HG02973 (cell line): Measurements from ENCODE around the gene KRTAP4-9.
"Not testable (repeated sequence)": the region's sequence is repeated elsewhere in the genome, so short reads cannot be mapped to it uniquely, and the experiment has no call there.

Source experiments
- ATAC-seq: cut with Tn5 transposase; IDR thresholded peaks from one replicate; pipeline ENCODE4 v1.9.1; 2021; ENCODE audit warnings: moderate library complexity; ENCODE audit not compliant: unreplicated experiment

The KRTAP4-9 gene

GRCh38 chr17:41105347-41105746, at the start of gene KRTAP4-9:
Gene KRTAP4-9 (plus strand): TSS chr17:41105389. CDS start chr17:41105389, 0 bp downstream.
- ATAC-seq: not testable (repeated sequence)

GRCh38 chr17:41057547-41057946, 47.6 kb upstream of the KRTAP4-9 start:
- ATAC-seq: no peak

DNA sequence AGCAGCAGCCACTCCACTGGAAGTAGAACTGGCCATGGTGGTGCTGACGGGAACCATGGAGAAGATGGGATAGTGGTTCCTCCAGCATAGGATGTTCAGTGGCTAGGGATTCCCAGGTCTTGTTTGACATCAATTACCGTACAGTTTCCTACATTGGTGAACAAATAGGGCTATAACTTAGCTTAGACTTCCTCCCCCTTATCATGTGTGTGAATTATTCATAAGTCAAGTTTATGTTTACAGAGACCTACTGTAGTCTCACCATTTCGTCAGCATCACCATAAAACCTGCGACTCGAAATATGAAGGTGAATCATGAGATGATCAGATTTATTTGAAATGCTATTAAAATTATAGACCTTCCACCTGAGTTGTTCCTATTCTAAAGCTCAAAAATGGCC, 46.4 kb upstream of the KRTAP4-9 start:
- no peak for ATAC-seq

GRCh38 chr17:41059276-41060051, 45.7 kb upstream of the KRTAP4-9 start:
- not testable (repeated sequence) for ATAC-seq

DNA sequence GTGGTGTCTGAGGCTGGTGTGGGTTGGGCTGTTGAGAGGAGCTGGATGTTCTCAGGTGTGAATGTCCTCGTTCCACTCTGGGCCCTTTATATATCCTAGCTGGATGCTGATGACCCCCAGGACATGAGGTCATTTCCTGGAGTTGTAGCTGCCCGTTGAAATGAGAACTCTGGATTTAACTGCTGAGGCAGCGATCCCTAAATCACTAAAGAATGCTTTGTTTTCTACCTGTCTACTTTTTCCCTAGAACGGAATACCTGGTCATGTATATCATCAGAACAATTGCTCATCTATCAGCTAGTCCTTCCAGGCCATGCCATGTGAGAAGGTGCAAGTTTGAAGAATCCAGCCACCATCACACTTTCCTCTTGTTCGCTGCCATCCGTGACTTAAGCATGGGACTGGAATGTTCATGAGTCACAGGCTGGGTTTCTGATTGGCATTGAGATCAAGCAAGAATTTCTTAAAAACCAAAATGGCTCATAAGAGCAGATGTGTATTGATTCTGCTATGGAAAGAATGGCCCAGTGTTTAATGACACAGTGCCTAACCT, 45.1 kb upstream of the KRTAP4-9 start, which contains the start of gene KRTAP2-3:
KRTAP2-3 (minus strand) TSS at position 63 of the 553 bp plus-strand sequence. CDS start 64 bp downstream, outside the sequence.
- no peak for ATAC-seq

- no peak for ATAC-seq
These were observed 43.2 kb upstream of the KRTAP4-9 start for GRCh38 chr17:41061964-41062363.

DNA sequence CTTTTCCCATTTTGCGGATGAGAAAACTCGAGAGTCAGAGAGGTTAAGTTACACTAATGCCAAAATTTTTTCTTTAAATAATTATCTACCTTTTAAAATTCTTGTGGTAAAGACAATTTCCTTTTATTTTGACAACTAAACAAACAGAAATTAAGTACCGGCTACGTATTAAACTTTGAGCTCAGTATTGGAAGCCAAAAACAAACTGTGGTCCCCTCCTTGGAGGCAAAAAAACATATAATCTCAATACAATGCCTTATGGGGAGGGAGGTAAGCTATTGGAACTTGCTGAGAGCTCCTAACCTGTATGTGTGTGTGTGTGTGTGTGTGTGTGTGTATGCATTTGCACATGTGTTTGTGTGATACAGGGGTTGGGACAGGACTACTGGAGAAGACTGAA, 41.7 kb upstream of the KRTAP4-9 start:
- ATAC-seq: no peak

GRCh38 chr17:41064301-41064700, 40.9 kb upstream of the KRTAP4-9 start:
- ATAC-seq: no peak

DNA sequence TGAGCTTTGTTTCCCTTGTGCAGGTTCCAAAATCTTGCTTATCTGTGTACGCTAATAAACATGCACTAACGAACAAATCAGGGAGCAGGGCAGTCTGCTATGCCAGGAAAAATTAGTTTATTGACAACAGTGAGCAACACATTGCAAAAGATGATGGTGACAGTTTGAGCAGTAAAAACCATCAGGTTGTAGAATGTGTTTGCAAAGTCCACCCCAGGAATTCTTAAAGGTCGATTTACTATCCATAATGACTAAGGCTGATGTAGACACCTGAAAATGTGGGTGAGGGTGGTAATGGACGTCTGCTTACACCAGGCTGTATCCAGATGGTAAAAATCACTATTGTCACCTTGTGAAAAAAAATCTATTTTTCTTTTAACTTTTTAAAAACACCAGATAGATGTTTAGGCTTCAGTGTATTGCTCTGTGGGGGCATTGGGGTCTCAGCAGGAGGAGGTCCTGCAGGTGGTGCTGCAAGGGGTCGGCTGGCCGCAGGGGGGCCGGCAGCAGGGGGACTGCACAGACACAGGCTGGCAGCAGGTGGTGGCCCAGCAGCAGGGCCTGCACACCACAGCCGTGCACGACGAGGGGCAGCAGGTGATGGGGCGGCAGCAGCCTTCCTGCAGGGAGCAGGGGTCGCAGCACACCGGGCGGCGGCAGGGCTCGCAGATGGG, 40.0 kb upstream of the KRTAP4-9 start:
- ATAC-seq: not testable (repeated sequence)

DNA sequence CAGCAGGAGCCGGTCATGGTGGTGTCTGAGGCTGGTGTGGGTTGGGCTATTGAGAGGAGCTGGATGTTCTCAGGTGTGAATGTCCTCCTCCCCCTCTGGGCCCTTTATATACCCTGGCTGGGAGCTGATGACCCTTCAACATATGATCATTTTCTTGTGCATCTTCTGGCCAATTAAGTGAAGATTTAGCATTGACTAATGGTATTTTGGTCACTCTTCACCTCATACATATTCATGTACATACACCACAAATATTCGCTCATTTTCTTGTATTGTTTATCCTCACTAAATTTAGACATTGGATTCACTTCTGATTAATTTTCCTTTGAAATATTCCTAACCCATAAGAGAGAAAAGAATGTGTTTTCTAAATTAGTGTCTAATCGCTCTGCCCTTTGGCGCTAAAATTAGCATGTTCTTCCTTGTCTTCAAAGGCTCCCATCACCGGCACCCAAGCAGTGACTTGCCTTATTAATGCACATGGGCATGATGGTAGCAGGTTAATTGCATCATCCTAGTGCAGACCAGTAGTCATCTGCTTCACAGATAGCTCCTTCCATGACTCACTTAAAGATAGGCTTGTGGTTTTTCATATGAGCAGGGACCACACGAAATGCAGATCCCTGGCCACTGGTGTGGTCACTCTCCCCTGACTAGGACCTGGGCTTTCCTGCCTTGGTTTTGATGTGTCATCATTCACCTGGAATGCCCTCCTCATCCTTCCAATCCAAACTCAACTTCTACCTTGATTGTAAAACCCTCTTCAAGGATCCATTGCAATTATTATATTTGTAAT, 39.2 kb upstream of the KRTAP4-9 start, which contains the start of gene KRTAP2-4:
KRTAP2-4 (minus strand) TSS at position 51 of the 796 bp plus-strand sequence; CDS start at position 17, 34 bp downstream.
- ATAC-seq: no peak

DNA sequence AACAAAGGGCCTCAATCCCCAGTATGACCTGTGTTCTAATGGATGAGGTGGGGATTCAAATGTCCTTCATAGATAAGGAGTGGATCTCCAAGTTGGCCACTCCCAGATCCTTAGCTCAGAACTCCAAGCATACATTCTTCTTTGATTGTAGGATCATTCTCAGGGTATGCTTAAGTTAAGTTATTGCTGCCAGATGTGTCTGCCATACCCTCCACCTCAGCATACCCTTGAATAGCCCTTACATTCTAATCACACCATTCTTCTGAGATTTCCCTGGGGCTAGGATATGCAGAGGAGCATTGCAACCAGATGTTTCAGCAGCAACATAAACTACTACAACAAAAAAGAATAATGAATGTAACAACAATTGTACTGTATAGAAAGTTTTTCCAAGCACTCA, 37.9 kb upstream of the KRTAP4-9 start:
- ATAC-seq: no peak

GRCh38 chr17:41069031-41069430, 36.2 kb upstream of the KRTAP4-9 start:
- no peak for ATAC-seq

DNA sequence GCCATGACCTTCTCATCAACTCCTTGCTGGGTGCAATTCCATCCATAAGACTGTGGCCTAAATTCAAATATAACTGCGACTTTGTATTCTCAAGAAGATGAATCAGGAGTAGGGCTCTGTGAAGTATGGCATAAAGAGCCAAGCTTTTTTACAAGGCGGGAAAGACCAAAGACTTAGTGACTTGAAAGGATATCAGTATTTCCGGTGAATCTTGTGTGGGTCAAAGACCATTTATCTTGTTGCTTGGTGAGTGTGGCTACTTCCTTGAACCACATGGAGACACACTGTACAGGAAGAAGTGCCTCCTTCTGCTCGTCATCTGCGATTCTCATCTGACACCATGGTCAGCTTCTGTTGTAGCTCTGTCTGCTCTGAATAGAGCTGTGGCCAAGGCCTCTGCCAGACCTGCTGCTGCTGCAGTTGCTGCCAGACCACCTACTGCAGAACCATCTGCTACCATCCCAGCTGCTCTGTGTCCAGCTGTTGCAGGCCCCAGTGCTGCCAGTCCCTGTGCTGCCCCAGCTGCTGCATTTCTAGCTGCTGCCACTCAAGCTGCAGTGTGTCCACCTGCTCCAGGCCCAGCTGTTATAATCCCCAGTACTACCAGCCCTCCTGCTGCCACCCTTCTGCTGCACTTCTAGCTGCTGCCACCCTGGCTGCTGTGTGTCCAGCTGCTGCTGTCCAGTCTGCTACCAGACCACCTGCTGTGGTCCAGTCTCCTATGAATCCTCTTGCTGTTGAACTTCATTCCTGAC, 33.4 kb upstream of the KRTAP4-9 start:
- no peak for ATAC-seq

DNA sequence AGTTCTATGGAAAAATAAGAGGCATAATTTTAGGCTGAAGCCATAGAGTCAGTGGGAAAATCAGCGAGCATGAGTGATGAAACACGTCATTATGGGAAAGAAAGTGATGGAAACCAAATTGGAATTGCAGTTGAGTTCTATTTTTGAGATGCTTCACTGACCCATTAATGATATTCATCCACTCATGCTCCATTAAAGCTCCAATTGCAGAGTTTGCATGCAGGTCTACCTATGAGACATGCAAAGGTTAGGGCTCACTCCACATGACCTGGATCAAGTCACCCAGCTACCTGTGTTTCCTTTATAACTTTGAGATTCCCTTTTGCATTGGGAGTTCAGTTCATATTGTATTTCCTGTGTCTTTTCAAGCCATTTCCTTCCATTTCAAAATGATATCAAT, 31.5 kb upstream of the KRTAP4-9 start:
- no peak for ATAC-seq

DNA sequence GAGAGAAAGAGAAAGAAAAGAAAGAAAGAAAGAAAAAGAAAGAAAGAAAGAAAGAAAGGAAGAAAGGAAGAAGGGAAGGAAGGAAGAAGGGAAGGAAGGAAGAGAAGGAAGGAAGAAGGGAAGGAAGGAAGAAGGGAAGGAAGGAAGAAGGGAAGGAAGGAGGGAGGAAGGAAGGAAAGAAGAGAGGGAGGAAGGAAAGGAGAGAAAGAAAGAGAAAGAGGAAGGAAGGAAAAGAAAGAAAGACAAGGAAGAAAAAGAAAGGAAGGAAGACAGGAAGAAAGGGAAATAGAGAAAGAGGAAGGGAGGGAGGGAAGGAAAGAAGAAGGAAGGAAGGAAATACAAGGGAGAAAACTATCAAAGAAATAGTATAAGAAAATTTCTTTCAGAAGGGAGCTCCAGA, 28.4 kb upstream of the KRTAP4-9 start:
- ATAC-seq: no peak

DNA sequence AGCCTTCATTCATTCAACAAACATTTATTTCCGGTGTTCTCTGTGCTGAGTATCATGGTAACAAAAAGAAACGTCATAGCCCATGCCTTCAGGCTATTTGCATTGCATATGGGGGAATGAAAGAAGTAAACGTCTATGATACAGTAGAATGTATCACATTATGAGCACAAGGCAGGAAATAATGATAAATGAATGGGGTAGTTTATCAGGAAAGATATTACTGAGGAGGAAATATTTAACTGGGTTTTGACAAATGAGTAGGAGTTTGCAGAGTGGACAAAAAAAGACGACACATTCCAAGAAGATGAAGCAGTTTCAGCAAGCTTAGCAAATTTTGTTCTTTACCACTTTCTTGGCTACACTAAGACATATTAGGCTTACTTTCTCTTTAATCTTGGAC, 22.6 kb upstream of the KRTAP4-9 start:
- no peak for ATAC-seq

GRCh38 chr17:41083427-41083826, 21.8 kb upstream of the KRTAP4-9 start:
- not testable (repeated sequence) for ATAC-seq

- ATAC-seq: not testable (repeated sequence)
These were observed 20.9 kb upstream of the KRTAP4-9 start, which contains the start of gene KRTAP4-7 for GRCh38 chr17:41084100-41084856. Gene KRTAP4-7 (plus strand): TSS chr17:41084150. CDS start chr17:41084207, 57 bp downstream.

- ATAC-seq: not testable (repeated sequence)
These were observed 16.3 kb upstream of the KRTAP4-9 start for GRCh38 chr17:41088760-41089352.
